ENCODE data around the gene UBL4B. TPM values are rescaled to one million over a fixed set of nuclear protein-coding genes. Genes with fewer than 3 reads are reported as not detected.

Gene UBL4B
- total RNA-seq, 2 experiments from 2014 or later: not detected

Other genes starting within 250 kb of the UBL4B start
- gene CSF1, start 201.6 kb upstream of the UBL4B start, total RNA-seq: 100 to 1,000 TPM; 135 to 140 TPM
- gene AHCYL1, start 127.7 kb upstream of the UBL4B start, total RNA-seq: 10 to 100 TPM; 89.6 to 92.3 TPM
- gene STRIP1, start 77.8 kb upstream of the UBL4B start, total RNA-seq: 10 to 100 TPM; 22.7 to 25.7 TPM
- not detected for gene ALX3, start 41.8 kb upstream of the UBL4B start, total RNA-seq
- under 1 TPM; 0.02 to 0.07 TPM for gene SLC6A17, start 38.1 kb downstream of the UBL4B start, total RNA-seq
- gene KCNC4, start 97.9 kb downstream of the UBL4B start, total RNA-seq: 10 to 100 TPM; 15.0 to 15.1 TPM
- 10 to 100 TPM; 59.1 to 60.2 TPM for gene RBM15, start 226.9 kb downstream of the UBL4B start, total RNA-seq